Kidney (tissue), 14 donors: ENCODE data around the gene GPR78. TPM values are rescaled to one million over a fixed set of nuclear protein-coding genes. Genes with fewer than 3 reads are reported as not detected.

Experiments
- DNase-seq, 5 donors: peaks; one replicate each; pipeline ENCODE4 v3.0.0-alpha.2; 2013 to 2020
- FAIRE-seq: peaks from 2 replicates; lab custom pipeline; 2012; peaks lifted over from hg19 to GRCh38; lab: Jason Lieb, UNC
- H3K27ac ChIP-seq, 2 donors: one replicate each; pipeline ENCODE4 v1.7.0; 2013; ENCODE audit warnings: low read depth in 2 of 2, low read length in 2 of 2, inconsistent platforms in 1 of 2
- H3K27me3 ChIP-seq: one replicate; pipeline ENCODE4 v1.7.1; 2013; ENCODE audit warnings: low read length, inconsistent platforms; ENCODE audit not compliant: control insufficient read depth, insufficient read depth
- H3K36me3 ChIP-seq, 3 donors: one replicate each; pipeline versions ENCODE4 v1.7.0 to v1.7.1; 2013; ENCODE audit warnings: low read length in 3 of 3, control low read depth in 1 of 3, inconsistent platforms in 1 of 3; ENCODE audit not compliant: insufficient read depth in 3 of 3, control insufficient read depth in 2 of 3
- H3K4me1 ChIP-seq, 3 donors: one replicate each; pipeline versions ENCODE4 v1.7.0 to v1.7.1; 2013; ENCODE audit warnings: low read length in 3 of 3, inconsistent platforms in 1 of 3, low read depth in 1 of 3; ENCODE audit not compliant: control insufficient read depth in 2 of 3, insufficient read depth in 2 of 3
- H3K4me3 ChIP-seq, 3 donors: one replicate each; pipeline versions ENCODE4 v1.7.0 to v1.8.1; 2013; ENCODE audit warnings: low read length in 3 of 3, control low read depth in 1 of 3, inconsistent platforms in 1 of 3
- H3K9ac ChIP-seq, 3 donors: one replicate each; pipeline versions ENCODE4 v1.7.0 to v1.7.1; 2013; ENCODE audit warnings: low read length in 3 of 3, control low read depth in 1 of 3, inconsistent platforms in 1 of 3
- H3K9me3 ChIP-seq, 3 donors: one replicate each; pipeline versions ENCODE4 v1.7.0 to v1.7.1; 2013; ENCODE audit warnings: low read length in 3 of 3, control low read depth in 1 of 3, inconsistent platforms in 1 of 3; ENCODE audit not compliant: control insufficient read depth in 2 of 3, insufficient read depth in 1 of 3
- intact Hi-C: fragments of 100-400 bp; cut with DNase I; formaldehyde crosslinking; loops from one replicate; pipeline ENCODE4 v1.11.1; 2022
- polyA plus RNA-seq: library from polyadenylated mRNA; stranded (reverse); fragments of 350-450 nt; fragmentation: Illumina TruSeq; extraction: RNeasy Lipid Tissue Mini Kit (QIAGEN cat#74804); gene quantifications from one replicate; pipeline ENCODE4 v1.2.3, GENCODE V29; 2014; ENCODE audit warnings: low read depth, low replicate concordance; ENCODE audit not compliant: insufficient read depth
- total RNA-seq: library from RNA; stranded (reverse); fragmentation: NEBNext Ultra II Directional; extraction: Animal tissue kit (Norgen Biotek cat#: 25700); gene quantifications from one replicate; pipeline ENCODE4 v1.2.1, GENCODE V29; 2021
- TF ChIP-seq, protein P1 (sequence below): IDR thresholded peaks from 3 replicates; pipeline ENCODE4 v1.5.1; 2012; ENCODE audit warnings: mild to moderate bottlenecking, moderate library complexity, borderline replicate concordance; ENCODE audit not compliant: insufficient read depth; ENCODE audit errors: extremely low read depth
- donor health status: control.
- donor health status: control.
- donor health status: control.
- donor health status: control.
- donor health status: control.
- donor health status: DM: yes; HTN: yes; CAD: no.
- donor health status: Normal renal cell carcinoma (clear cell type).

Gene GPR78
- total and polyA plus RNA-seq, 2 donors from 2014 or later: not detected

DNA sequence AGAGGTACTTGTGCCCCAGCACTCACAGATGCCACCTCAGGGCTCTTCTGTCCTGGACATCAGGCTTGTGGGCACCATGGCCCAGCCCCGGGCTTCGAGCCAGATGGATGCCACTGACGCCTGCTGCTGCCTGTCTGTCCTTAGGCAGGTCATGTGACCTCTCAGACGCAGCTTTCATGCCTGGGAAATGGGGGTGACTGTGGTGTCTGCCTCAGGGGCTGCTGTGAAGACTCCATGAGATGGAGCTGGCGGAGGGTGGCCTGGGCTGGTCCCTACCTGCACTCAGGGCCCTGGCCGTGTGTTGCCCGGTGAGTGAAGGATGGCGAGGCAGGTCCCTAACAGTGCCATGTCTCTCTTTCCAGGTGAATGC is 18.9 kb downstream of the GPR78 start:
- Histone ChIP-seq H3K36me3 (no peaks in the 10 kb centered on the region), H3K27me3 (no peaks in the 10 kb centered on the region), H3K9me3 (no peaks in the 10 kb centered on the region), H3K9ac (no peak overlapping the region), H3K4me1 (peaks cover 0 to under 1% (median 0%) of the 10 kb centered on the region in 3 donors), H3K27ac (no peak overlapping the region), H3K4me3 (no peak overlapping the region)
- intact Hi-C loops: no loop called here
- TF ChIP-seq, protein P1, sequence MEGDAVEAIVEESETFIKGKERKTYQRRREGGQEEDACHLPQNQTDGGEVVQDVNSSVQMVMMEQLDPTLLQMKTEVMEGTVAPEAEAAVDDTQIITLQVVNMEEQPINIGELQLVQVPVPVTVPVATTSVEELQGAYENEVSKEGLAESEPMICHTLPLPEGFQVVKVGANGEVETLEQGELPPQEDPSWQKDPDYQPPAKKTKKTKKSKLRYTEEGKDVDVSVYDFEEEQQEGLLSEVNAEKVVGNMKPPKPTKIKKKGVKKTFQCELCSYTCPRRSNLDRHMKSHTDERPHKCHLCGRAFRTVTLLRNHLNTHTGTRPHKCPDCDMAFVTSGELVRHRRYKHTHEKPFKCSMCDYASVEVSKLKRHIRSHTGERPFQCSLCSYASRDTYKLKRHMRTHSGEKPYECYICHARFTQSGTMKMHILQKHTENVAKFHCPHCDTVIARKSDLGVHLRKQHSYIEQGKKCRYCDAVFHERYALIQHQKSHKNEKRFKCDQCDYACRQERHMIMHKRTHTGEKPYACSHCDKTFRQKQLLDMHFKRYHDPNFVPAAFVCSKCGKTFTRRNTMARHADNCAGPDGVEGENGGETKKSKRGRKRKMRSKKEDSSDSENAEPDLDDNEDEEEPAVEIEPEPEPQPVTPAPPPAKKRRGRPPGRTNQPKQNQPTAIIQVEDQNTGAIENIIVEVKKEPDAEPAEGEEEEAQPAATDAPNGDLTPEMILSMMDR: no peak
- no peak for FAIRE-seq
- no peak for DNase-seq

- Histone ChIP-seq H3K4me3 (no peak overlapping the region), H3K9me3 (no peaks in the 10 kb centered on the region), H3K27ac (no peak overlapping the region), H3K36me3 (no peaks in the 10 kb centered on the region), H3K9ac (no peak overlapping the region), H3K27me3 (no peaks in the 10 kb centered on the region), H3K4me1 (no peaks in the 10 kb centered on the region)
- DNase-seq (no peak), FAIRE-seq (no peak)
- intact Hi-C loops: no loop called here
- TF ChIP-seq, protein P1: no peak
Measured at GRCh38 chr4:8599657-8600056, 19.5 kb downstream of the GPR78 start.

- no peaks in the 10 kb centered on the region for H3K4me1 ChIP-seq
- FAIRE-seq (no peak), DNase-seq (no peak)
- H3K4me3 ChIP-seq: no peak overlapping the region
- TF ChIP-seq, protein P1: no peak
- no peak overlapping the region for H3K27ac ChIP-seq
- H3K36me3 ChIP-seq: no peaks in the 10 kb centered on the region
- H3K9ac ChIP-seq: no peak overlapping the region
- intact Hi-C loops: no loop called here
- H3K9me3 ChIP-seq: no peaks in the 10 kb centered on the region
- H3K27me3 ChIP-seq: no peaks in the 10 kb centered on the region
Measured at GRCh38 chr4:8600266-8600665, 20.1 kb downstream of the GPR78 start.

DNA sequence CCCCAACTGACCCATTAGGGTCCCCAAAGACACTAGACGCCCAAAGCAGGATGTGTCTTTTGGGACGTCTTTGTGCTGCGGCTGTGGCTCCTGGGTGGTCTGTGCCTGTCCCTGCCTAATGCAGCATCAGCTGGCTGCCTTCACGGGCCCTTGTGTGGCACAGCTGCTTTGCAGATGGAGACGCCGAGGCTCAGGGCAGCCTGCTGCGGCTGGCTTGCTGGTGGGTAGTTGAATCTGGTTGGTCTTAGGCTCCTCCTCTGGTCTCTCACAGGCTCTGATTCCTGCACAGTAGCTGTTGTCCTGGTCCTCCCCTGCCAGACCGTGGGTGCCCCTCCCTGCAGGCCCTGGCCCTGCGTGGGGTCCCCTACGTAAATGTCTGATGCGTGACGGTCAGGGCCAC is 20.5 kb downstream of the GPR78 start:
- Histone ChIP-seq H3K9ac (no peak overlapping the region), H3K27ac (no peak overlapping the region), H3K4me1 (no peaks in the 10 kb centered on the region), H3K27me3 (no peaks in the 10 kb centered on the region), H3K4me3 (no peak overlapping the region), H3K36me3 (no peaks in the 10 kb centered on the region), H3K9me3 (no peaks in the 10 kb centered on the region)
- intact Hi-C loops: no loop called here
- FAIRE-seq (no peak), DNase-seq (no peak)
- TF ChIP-seq, protein P1: no peak
